Skeletal muscle satellite cell (primary cell): Measurements from ENCODE around the gene AHCTF1. TPM values are rescaled to one million over a fixed set of nuclear protein-coding genes. Genes with fewer than 3 reads are reported as not detected.

ENCODE experiments used
- H3K27me3 ChIP-seq: 2 replicates; pipeline ENCODE4 v1.7.0; 2013; ENCODE audit warnings: low read length; ENCODE audit not compliant: control insufficient read depth, insufficient read depth
- H3K36me3 ChIP-seq: 2 replicates; pipeline ENCODE4 v1.7.0; 2013; ENCODE audit warnings: mild to moderate bottlenecking, control low read depth, low read length; ENCODE audit not compliant: insufficient read depth
- H3K4me1 ChIP-seq: 2 replicates; pipeline ENCODE4 v1.7.0; 2013; ENCODE audit warnings: low read length; ENCODE audit not compliant: control insufficient read depth, insufficient read depth
- H3K4me2 ChIP-seq: 2 replicates; pipeline ENCODE4 v1.7.0; 2013; ENCODE audit warnings: mild to moderate bottlenecking, low read length
- H3K4me3 ChIP-seq: 2 replicates; pipeline ENCODE4 v1.7.0; 2013; ENCODE audit warnings: low read length
- H3K9ac ChIP-seq: 2 replicates; pipeline ENCODE4 v1.7.0; 2013; ENCODE audit warnings: mild to moderate bottlenecking, low read depth, low read length, moderate library complexity
- H3K9me3 ChIP-seq: replicated peaks from 2 replicates; pipeline ENCODE4 v1.7.0; 2013; ENCODE audit warnings: mild to moderate bottlenecking, control low read depth, low read length
- total RNA-seq: library from RNA; depleted of rRNA; stranded (reverse); fragments of >200 nt; gene quantifications from 2 replicates; pipeline ENCODE4 v1.2.3, GENCODE V29; 2012; rRNA removed

Gene AHCTF1
- 39.1 and 51.5 TPM in 2 replicates for total RNA-seq

- Histone ChIP-seq H3K4me3 (peak within 1 kb of the TSS; percentile 99), H3K36me3 (peaks cover 14% of the 10 kb centered on the region), H3K27me3 (no peaks in the 10 kb centered on the region), H3K4me2 (peak within 1 kb of the TSS; percentile 90), H3K4me1 (no peaks in the 10 kb centered on the region), H3K9ac (peak within 1 kb of the TSS; percentile 86), H3K9me3 (no peaks in the 10 kb centered on the region)
Measured at GRCh38 chr1:246931549-246932365, at the start of gene AHCTF1. Gene AHCTF1 (minus strand): TSS chr1:246931948. CDS start chr1:246918370, 13,578 bp downstream.

- Histone ChIP-seq H3K27me3 (no peaks in the 10 kb centered on the region), H3K9ac (no peak overlapping the region), H3K36me3 (peaks cover 8% of the 10 kb centered on the region), H3K4me2 (no peak overlapping the region), H3K4me1 (no peaks in the 10 kb centered on the region), H3K9me3 (peaks cover 29% of the 10 kb centered on the region), H3K4me3 (no peak overlapping the region)
Measured at GRCh38 chr1:246978785-246979184, 47.0 kb upstream of the AHCTF1 start.

- Histone ChIP-seq H3K9me3 (peaks cover 27% of the 10 kb centered on the region), H3K27me3 (no peaks in the 10 kb centered on the region), H3K36me3 (peaks cover 8% of the 10 kb centered on the region), H3K4me1 (no peaks in the 10 kb centered on the region), H3K4me3 (no peak overlapping the region), H3K9ac (no peak overlapping the region), H3K4me2 (no peak overlapping the region)
Measured at GRCh38 chr1:246978281-246978680, 46.5 kb upstream of the AHCTF1 start.

- Histone ChIP-seq H3K27me3 (no peaks in the 10 kb centered on the region), H3K4me2 (no peak overlapping the region), H3K9ac (no peak overlapping the region), H3K36me3 (no peaks in the 10 kb centered on the region), H3K4me3 (no peak overlapping the region), H3K4me1 (no peaks in the 10 kb centered on the region), H3K9me3 (no peaks in the 10 kb centered on the region)
Measured at GRCh38 chr1:246971969-246972368, 40.2 kb upstream of the AHCTF1 start.

- no peaks in the 10 kb centered on the region for H3K36me3 ChIP-seq
- H3K4me2 ChIP-seq, result no peak overlapping the region
- H3K4me1 ChIP-seq, result no peaks in the 10 kb centered on the region
- H3K9me3 ChIP-seq, result no peaks in the 10 kb centered on the region
- H3K9ac ChIP-seq, result no peak overlapping the region
- H3K27me3 ChIP-seq, result no peaks in the 10 kb centered on the region
- H3K4me3 ChIP-seq, result no peak overlapping the region
Measured at GRCh38 chr1:246971090-246971721, 39.5 kb upstream of the AHCTF1 start.

- Histone ChIP-seq H3K9ac (no peak overlapping the region), H3K9me3 (no peaks in the 10 kb centered on the region), H3K4me1 (no peaks in the 10 kb centered on the region), H3K27me3 (no peaks in the 10 kb centered on the region), H3K4me3 (no peak overlapping the region), H3K4me2 (no peak overlapping the region), H3K36me3 (no peaks in the 10 kb centered on the region)
Measured at GRCh38 chr1:246969621-246970020, 37.9 kb upstream of the AHCTF1 start.

- peaks cover 3% of the 10 kb centered on the region for H3K4me1 ChIP-seq
- H3K27me3 ChIP-seq, result no peaks in the 10 kb centered on the region
- H3K9ac ChIP-seq, result no peak overlapping the region
- H3K36me3 ChIP-seq, result no peaks in the 10 kb centered on the region
- H3K4me2 ChIP-seq, result no peak overlapping the region
- H3K4me3 ChIP-seq, result no peak overlapping the region
- H3K9me3 ChIP-seq, result no peaks in the 10 kb centered on the region
Measured at GRCh38 chr1:246966502-246966901, 34.8 kb upstream of the AHCTF1 start.

- H3K4me2 ChIP-seq, result no peak overlapping the region
- no peaks in the 10 kb centered on the region for H3K9me3 ChIP-seq
- no peak overlapping the region for H3K4me3 ChIP-seq
- H3K27me3 ChIP-seq, result no peaks in the 10 kb centered on the region
- no peaks in the 10 kb centered on the region for H3K36me3 ChIP-seq
- H3K9ac ChIP-seq, result no peak overlapping the region
- H3K4me1 ChIP-seq, result peaks cover 8% of the 10 kb centered on the region
Measured at GRCh38 chr1:246959944-246960693, 28.4 kb upstream of the AHCTF1 start.

- H3K27me3 ChIP-seq, result no peaks in the 10 kb centered on the region
- H3K9me3 ChIP-seq, result no peaks in the 10 kb centered on the region
Measured at GRCh38 chr1:246954126-246954525, 22.4 kb upstream of the AHCTF1 start.

GRCh38 chr1:246951413-246951812 is 19.7 kb upstream of the AHCTF1 start:
- H3K27me3 ChIP-seq, result no peaks in the 10 kb centered on the region
- H3K4me1 ChIP-seq, result peaks cover 19% of the 10 kb centered on the region
- no peak overlapping the region for H3K9ac ChIP-seq
- no peaks in the 10 kb centered on the region for H3K36me3 ChIP-seq
- H3K4me2 ChIP-seq, result no peak overlapping the region
- no peaks in the 10 kb centered on the region for H3K9me3 ChIP-seq
- H3K4me3 ChIP-seq, result no peak overlapping the region

More at GRCh38 chr1:246954126-246954525, 22.4 kb upstream of the AHCTF1 start:
- Histone ChIP-seq H3K36me3 (no peaks in the 10 kb centered on the region), H3K4me1 (no peaks in the 10 kb centered on the region), H3K4me2 (no peak overlapping the region), H3K4me3 (no peak overlapping the region), H3K9ac (no peak overlapping the region)

GRCh38 chr1:246949956-246950355 is 18.2 kb upstream of the AHCTF1 start:
- H3K9me3 ChIP-seq, result no peaks in the 10 kb centered on the region
- no peak overlapping the region for H3K4me3 ChIP-seq
- no peaks in the 10 kb centered on the region for H3K27me3 ChIP-seq
- no peak overlapping the region for H3K4me2 ChIP-seq
- H3K9ac ChIP-seq, result no peak overlapping the region
- H3K4me1 ChIP-seq, result peaks cover 28% of the 10 kb centered on the region
- no peaks in the 10 kb centered on the region for H3K36me3 ChIP-seq
